CMK (cell line): ENCODE results near the gene TGFA.

ENCODE experiments used
- DNase-seq: peaks from one replicate; pipeline ENCODE4 v3.0.0-alpha.2; 2010; ENCODE audit warnings: low read depth

TGFA gene

GRCh38 chr2:70552501-70553333 lies 909 bp downstream of the TGFA start:
- DNase-seq, result no peak

DNA sequence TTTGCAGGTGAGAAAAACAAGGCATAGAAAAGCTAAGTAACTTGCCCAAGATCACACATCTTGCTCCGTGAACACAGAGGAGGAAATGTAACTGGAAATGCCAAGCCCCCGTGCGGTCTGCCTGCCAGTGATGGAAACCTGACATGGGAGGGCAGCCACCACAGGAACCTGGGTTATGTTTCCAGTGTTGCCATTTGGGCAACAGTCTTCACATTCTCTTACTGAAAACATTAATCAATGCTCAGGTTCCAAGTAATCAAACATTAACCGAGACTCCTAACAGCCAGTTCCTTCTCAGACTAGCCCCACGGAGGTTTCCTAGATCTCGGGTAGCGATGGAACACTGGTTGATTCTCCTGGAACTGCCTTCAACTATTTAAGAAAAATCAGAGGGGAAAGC lies 2.5 kb downstream of the TGFA start:
- DNase-seq, result no peak

DNA sequence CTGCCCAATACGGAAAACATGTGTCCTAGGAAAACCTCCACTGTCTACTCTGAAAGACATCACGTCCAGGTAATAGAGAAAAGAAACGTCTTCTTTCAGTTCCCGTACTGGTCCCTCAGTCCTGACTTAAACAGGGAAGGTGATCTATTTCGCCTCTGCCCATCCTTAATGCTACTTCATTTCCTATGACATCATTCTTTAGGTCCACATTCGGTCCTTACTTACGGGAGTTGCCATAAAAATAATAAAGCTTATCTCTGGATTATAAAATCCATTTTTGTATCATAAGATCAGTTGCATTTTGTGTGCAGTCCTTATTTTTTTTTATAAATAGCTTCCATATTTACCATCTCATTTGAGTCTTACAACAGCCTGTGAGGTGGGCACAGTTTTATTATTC lies 3.7 kb downstream of the TGFA start:
- DNase-seq, result no peak

DNA sequence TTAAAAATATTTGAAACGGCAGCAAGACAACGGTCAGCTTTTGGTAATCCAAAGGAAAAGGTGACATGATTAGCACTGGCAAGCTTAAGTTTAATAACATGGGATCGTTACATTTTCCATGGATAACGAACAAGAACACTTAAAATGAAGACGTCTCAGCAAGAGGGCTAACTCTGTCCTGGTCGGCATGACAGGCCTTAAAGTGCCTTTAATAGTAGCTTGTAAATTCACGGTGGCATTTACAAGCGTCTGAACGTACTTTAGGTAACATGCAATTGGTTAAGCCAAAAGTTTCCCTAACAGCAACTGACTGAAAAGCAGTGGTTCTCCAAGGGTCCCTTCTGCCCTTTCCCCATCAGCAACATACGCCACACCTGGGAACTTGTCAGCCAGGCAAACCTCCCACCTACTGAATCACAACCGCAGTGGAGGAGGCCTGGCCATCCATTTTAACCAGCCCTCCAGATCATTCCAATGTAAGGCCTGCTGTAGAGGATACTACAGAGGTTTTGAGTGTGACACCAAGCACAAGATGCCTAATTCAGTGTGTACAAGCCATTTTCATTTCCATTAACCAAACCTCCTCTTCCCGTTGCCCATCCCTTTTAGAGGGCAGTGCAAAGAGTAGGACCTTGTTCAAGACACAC lies 4.4 kb downstream of the TGFA start:
- no peak for DNase-seq

DNA sequence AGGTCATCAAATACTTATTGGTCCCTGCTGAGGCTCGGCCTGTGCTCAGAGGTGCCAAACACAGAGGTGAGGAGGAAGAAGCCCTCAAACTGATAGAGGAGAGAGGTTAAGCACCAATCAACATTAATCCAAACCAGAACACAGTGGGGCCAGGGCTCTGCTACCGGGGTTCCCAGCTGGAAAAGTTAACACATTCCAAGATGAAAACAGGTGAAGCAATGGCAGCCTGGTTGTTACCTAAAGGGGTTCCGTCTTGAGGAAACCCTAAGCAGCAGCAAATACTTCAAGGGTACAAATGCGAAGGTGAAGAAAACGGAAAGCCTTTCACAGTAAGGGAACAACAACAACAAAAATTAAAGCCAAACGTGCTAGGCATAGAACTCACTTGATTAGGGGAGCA lies 5.4 kb downstream of the TGFA start:
- DNase-seq, result no peak

GRCh38 chr2:70546885-70547284 lies 6.7 kb downstream of the TGFA start:
- no peak for DNase-seq

DNA sequence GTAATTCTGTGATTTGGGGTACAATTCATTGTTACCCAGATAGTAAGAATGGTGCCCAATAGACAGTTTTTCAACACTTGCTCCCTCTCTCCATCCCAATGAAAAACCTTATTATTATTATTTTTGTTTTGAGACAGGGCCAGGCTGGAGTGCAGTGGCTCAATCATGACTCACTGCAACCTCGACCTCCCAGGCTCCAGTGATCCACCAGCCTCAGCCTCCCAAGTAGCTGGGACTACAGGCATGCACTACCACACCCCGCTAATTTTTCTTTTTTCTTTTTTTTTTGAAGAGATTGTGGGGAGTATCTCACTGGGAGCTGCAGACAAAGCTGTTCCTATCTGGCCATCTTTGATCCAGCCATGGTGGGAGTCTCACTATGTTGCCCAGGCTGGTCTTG lies 7.2 kb downstream of the TGFA start:
- DNase-seq, result no peak

GRCh38 chr2:70541481-70542020 lies 12.1 kb downstream of the TGFA start:
- DNase-seq, result no peak

- DNase-seq, result no peak
These were observed 15.8 kb downstream of the TGFA start for GRCh38 chr2:70537840-70538239.

DNA sequence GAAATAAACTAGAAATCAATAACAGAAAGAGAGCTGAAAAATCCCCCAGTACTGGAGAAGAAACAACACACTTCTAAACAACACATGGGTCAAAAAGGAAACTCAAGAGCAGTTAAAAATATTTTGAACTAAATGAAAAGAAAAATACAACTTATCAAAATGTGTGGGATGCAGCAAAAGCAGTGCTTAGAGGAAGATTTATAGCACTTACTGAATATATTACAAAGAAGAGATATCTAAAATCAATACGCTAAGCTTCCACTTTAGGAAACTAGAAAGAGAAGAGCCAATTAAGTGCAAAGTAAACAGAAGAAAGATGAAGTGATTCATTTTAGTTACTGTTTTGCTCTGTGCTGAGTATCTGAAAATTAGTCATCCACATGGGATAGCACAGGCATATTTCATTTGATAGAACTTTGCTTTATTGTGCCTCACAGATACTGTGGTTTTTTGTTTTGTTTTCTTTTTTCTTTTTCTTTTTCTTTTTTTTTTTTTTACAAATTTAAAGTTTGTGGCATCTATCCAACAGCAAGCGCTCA lies 17.0 kb downstream of the TGFA start:
- DNase-seq, result no peak

DNA sequence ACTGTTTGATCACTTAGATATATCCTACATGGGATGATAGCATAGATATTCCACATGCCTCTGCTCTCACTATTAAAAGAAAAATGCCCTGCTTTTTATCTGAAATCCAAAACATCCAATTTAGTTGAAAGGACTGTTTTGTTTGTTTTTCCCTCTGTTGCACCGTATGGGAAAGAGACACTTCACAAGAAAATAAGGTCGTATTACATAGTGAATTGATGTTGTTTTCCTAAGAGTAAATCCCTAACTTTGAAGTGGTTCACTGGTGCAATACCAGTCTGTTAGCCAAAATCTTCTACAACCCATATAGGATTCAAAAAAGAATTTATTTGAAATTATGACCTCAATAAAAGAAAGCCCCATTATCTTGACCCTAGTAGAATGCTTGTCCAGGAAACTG lies 18.1 kb downstream of the TGFA start:
- DNase-seq, result no peak

- no peak for DNase-seq
These were observed 19.3 kb downstream of the TGFA start for GRCh38 chr2:70534183-70534836.

DNA sequence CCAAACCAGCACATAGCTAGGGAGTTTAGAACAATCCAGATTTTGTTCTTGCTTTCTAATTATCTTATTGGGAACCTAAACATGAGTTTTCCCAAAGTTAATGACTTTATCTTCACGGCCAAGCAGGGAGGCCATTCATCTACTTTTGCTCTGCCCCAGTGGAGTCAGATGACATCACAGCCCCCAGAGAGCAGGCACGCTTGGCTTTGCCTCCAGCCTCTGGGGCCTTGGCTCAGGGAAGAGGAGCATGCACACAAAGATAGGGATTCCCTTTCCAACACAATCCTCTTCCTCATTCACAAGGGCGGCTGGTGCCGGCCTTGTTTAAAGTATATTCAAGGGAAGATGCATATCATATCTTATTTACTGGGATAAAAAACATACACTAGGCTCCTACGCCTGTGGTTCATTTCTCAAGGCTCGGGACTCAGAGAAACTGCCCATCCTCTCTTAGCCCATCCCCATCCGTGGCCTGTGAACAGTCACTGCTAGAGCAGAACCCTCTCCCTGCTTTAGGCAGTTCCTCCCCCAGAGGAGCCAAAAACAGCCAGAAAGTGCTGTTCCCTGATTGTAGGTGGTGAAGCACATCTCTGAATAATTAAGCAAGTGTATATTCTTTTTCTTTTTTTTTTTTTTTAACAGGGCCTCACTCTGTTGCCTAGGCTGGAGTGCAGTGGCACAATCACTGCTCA lies 21.2 kb downstream of the TGFA start:
- DNase-seq, result no peak

DNA sequence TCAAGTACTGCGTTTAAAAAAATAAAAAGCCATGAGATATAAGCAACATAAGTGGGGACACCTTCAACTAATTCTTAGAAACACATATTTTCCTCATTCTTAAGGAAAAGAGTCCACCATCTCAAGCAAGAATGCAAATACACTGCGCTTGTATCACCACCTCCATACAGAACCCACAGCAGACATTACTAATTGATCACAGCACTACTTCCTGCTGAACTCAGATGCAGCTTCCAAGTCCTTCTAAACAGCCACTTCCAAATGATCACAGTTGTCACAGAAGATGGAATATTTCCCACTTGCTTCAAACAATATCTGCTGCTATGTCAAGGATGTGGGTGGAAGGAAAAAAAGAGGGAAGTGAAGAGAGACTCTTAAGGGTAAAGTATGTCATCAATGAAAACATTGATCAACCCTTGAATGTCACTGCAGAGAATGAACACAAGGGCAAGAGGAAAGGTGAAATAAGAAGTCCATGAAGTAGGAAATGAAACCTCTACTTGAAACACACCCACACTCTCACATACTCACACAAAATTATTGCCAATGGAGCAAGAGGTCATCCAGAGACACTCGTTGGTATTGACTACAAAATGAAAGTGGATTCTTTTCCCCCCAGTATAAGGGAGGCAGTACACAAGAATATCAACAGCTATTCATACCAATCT lies 22.1 kb downstream of the TGFA start:
- DNase-seq, result no peak

DNA sequence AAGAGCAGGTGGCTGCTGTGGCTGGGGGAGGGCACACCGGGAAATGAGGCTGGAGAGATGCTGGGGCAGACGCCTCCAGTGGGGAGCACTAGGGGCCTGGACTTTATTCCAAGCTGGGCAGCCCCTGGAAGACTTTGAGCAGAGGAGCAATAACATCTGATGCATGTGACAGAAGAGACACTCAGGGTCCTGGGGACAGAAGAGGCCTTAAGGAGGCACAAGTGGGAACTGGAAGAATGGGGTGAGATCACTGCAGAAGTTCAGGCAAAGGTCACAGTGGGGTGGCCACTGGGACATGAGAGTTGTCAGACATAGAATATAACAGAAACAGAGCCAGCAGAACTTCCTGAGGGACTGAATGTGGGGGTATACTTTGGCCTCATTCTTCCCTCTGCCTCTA lies 24.0 kb downstream of the TGFA start:
- DNase-seq, result no peak

- no peak for DNase-seq
These were observed 24.7 kb downstream of the TGFA start for GRCh38 chr2:70528929-70529328.

GRCh38 chr2:70528276-70528675 lies 25.4 kb downstream of the TGFA start:
- DNase-seq, result no peak

- no peak for DNase-seq
These were observed 26.1 kb downstream of the TGFA start for GRCh38 chr2:70527447-70528080.

GRCh38 chr2:70526126-70526525 lies 27.5 kb downstream of the TGFA start:
- no peak for DNase-seq

DNA sequence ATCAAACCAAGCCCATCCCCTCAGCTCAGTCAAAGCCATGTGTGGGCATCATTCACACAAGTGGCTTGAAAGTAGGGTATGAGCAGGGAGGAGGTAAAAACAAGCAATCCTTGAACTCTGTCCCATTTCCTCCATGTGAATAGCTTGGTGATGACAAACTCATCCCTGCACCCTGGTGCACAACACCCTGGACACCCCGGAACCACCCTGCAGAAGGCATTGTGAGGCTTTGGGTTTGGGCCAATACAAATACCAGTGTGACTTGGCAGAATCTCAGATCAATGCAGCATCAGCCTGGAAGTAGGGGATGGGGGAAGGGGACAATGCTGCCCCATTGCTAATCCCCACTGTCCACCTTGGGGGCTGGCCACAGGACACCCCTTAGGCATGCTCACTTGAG lies 28.6 kb downstream of the TGFA start:
- no peak for DNase-seq
